Amniotic epithelial cell (primary cell): ENCODE measurements around the gene SPSB4.
A peak's percentile ranks its signal among the peaks of the same experiment; 100 is the strongest.
"Not testable (repeated sequence)": the region's sequence is repeated elsewhere in the genome, so short reads cannot be mapped to it uniquely, and the experiment has no call there.

ENCODE experiments used
- DNase-seq: peaks from one replicate; pipeline ENCODE4 v3.0.0-alpha.2; 2010; ENCODE audit warnings: low read depth

SPSB4 gene

GRCh38 chr3:141095546-141095937 is 44.4 kb downstream of the SPSB4 start:
- no peak for DNase-seq

- DNase-seq: no peak
These were observed 45.0 kb downstream of the SPSB4 start for GRCh38 chr3:141096164-141096563.

- DNase-seq: no peak
These were observed 45.8 kb downstream of the SPSB4 start for GRCh38 chr3:141096981-141097380.

GRCh38 chr3:141100112-141100511 is 49.0 kb downstream of the SPSB4 start:
- no peak for DNase-seq

- DNase-seq: no peak
These were observed 49.6 kb downstream of the SPSB4 start for GRCh38 chr3:141100531-141101320.

- DNase-seq: no peak
These were observed 51.2 kb downstream of the SPSB4 start for GRCh38 chr3:141102372-141102771.

GRCh38 chr3:141103067-141103466 is 51.9 kb downstream of the SPSB4 start:
- no peak for DNase-seq

- DNase-seq: no peak
These were observed 52.4 kb downstream of the SPSB4 start for GRCh38 chr3:141103503-141103902.

GRCh38 chr3:141104151-141104821 is 53.1 kb downstream of the SPSB4 start:
- DNase-seq: no peak

- peak; percentile 76 for DNase-seq
These were observed 54.9 kb downstream of the SPSB4 start for GRCh38 chr3:141105828-141106628.

- no peak for DNase-seq
These were observed 55.7 kb downstream of the SPSB4 start for GRCh38 chr3:141106842-141107241.

- no peak for DNase-seq
These were observed 56.9 kb downstream of the SPSB4 start for GRCh38 chr3:141108039-141108438.

GRCh38 chr3:141109751-141110150 is 58.6 kb downstream of the SPSB4 start:
- DNase-seq: peak; percentile 8

GRCh38 chr3:141110322-141110721 is 59.2 kb downstream of the SPSB4 start:
- DNase-seq: no peak

- DNase-seq: no peak
These were observed 60.4 kb downstream of the SPSB4 start for GRCh38 chr3:141111364-141112155.

GRCh38 chr3:141112686-141113297 is 61.6 kb downstream of the SPSB4 start:
- no peak for DNase-seq

- not testable (repeated sequence) for DNase-seq
These were observed 62.5 kb downstream of the SPSB4 start for GRCh38 chr3:141113680-141114079.

GRCh38 chr3:141114179-141114745 is 63.1 kb downstream of the SPSB4 start:
- no peak for DNase-seq

GRCh38 chr3:141114816-141115460 is 63.8 kb downstream of the SPSB4 start:
- DNase-seq: no peak

GRCh38 chr3:141115789-141116541 is 64.8 kb downstream of the SPSB4 start:
- DNase-seq: peak; percentile 68
